NCI-H1092 treated with DMSO at 0.1 percent for 48 hours (cell line): ENCODE measurements around the gene UVRAG.
"Not testable (repeated sequence)": the region's sequence is repeated elsewhere in the genome, so short reads cannot be mapped to it uniquely, and the experiment has no call there.

Source experiments
- DNase-seq: peaks from one replicate; lab custom pipeline; 2025; lab: John Stamatoyannopoulos, UW

The UVRAG gene

DNA sequence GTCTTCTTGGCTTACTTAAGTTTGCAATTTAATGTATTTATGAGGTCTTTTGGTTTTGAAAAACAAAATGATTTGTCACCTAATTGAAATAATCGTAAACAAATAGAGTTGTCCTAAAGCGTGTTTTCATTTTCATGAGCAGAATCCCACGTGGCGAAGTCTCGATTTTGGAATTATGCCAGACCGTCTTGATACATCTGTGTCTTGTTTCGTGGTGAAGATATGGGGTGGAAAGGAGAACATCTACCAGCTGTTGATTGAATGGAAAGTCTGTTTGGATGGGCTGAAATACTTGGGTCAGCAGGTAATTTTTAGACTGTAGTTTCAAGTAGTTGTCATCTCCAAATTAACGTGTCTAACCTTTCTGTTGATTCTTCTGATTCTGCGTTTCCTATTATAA lies 64.7 kb downstream of the UVRAG start:
- DNase-seq, result no peak

- not testable (repeated sequence) for DNase-seq
Observed at GRCh38 chr11:75880343-75880742, 65.3 kb downstream of the UVRAG start.

DNA sequence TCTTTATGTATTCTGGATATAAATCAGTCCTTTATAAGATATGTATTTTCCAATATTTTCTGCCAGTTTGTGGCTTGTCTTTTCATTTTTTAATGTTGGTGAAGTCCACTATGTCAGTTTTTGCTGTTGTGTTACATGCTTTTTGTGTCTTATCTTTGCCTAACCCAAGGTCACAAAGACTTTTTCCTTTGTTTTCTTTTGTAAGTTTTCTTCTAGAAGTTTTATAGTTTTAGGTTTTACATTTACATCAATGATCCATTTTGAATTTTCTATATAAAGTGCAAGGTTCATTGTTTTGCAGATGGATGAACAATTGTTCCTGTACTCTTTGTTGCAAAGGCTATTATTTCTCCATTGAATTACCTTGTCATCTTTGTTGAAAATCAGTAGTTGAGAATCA lies 69.3 kb downstream of the UVRAG start:
- no peak for DNase-seq

DNA sequence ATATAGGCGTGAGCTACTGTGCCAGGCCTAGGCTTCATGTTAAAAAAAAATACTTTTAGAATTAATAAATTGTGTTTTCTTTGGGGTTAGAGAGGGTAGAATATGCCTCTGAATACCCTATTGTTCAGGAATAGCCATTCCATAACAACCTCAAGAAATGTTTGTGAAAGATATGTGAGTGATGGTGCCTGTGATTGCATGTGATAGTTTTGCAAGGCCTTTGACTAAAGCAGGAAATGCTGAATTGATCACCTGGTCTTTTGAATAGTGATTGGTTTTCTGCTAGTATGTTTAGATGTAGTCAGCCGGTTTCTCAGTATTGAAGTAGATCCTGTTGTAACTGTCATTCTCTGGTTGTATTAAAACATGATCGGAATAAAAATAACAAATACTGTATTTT lies 73.4 kb downstream of the UVRAG start:
- no peak for DNase-seq

DNA sequence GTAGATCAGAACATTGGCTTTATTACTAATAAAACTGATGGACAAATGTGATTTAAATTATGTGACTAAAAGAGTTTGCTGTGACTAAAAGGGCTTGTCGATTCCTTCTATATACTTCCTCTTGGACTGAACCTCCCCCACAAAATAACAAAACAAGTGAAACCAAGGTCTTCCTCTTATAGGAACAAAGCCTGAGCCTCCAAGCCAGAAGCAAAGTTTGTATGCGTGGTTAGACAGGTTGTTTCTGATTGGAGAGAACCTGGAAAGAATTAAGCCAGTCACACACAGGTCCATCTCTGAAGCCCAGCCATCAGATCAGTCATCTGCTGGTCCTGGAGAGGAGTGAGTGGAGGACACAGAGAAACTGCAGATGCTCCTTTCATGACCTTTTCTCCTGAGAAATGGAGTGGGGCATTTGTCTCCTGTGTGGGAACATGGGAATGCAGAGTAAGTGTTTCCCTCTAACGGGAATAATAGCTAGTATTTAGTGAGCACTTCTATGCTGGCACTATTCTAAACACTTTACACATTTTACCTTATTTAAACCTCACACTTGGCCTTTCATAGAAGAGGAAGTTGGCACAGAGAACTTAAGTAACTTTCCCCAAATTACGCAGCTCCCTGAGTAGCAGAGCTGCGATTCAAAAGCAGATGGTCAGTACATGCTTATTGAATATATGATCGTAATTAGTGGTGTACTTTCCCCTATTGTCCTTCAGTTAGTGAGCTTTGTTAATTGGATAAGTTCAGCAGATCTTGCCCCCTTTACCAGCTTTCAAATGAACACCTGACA lies 77.1 kb downstream of the UVRAG start:
- DNase-seq, result no peak

DNA sequence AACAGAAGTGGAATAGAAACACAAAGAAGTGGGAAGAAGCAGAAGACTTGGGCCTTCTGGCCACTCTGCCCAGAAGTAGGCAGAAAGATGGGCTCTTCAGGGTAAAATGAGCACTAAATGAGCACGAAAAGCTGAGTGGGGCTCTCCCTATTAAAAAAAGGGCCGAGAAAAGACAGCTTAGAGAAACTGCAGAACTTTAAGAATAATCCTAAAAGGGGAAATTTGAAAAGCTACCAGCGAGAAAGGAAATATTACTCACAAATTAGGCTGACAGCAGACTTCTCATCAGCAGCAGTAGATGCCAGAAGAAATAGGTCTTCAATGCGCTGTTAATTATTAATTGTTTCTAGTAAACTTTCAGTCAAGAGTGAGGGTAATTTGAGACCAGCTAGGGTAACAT lies 78.2 kb downstream of the UVRAG start:
- no peak for DNase-seq

DNA sequence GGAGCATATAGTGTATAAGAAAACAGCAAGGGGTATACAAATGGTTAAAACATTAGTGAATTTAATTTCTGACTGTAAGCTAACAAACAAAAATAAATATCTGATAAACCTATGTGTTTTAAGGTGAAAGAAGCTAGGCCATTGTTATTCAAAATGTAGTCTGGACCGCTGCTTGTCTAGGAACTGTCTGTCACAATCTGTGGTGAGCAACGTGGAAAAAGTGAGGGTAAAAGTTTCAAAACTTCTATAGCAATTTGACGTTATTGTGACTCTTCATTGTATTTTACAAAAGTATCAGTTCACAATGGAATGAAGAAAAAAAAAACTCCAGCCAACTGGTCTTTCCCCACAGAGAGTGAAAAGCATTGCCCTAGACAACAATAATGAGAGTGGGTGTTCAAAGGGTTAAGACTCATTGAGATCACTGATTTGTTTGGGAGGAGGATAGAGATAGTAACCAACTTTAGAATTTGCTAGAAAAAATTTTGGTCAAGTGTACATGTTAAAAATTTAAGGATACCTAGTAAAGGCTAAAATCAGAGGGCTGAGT lies 79.1 kb downstream of the UVRAG start:
- DNase-seq, result no peak

DNA sequence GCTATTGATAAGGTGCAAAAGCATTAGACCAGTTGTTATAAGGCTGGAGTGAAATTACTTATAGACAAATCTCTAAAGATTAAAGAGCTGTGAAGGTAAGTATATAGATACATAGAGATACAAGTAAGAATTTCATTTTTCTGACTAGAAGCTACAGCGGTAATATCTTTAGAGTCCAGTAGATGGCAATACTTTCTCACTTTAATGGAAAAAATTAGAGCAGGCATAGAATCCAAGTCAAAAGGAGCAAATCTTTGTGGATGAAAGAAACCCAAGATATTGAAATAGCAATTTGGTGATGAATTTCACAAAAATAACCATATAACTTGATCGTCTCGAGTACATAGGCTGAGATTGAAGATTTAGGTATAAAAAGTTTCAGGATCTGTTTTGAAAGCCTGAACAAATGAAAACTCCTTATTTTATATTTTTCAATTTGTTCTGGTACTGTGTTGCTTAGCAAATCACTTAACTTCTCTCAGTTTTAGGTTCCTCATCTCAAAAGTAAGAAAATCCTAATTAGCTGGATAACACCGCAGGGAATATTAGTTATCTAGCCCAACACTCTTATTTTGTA lies 81.9 kb downstream of the UVRAG start:
- peak; percentile 69 for DNase-seq

DNA sequence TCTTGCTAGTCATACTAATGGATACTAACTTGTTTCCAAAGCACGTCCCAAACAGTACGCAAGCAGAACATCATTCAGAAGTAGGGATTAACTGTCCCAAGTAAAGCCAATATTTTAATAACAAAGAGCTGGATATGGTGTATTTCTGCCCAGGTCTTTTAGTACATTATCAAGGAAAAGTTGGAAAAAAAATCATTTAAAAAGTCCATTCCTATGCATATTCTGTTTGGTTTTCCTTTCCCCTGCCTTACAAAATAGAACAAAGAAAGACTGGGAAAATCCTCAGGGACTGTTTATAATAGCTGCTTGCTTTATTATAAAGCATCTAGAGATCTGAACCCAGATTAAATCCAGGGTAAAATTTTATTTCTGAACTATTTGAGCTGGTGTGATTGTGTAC lies 83.9 kb downstream of the UVRAG start:
- DNase-seq, result no peak

DNA sequence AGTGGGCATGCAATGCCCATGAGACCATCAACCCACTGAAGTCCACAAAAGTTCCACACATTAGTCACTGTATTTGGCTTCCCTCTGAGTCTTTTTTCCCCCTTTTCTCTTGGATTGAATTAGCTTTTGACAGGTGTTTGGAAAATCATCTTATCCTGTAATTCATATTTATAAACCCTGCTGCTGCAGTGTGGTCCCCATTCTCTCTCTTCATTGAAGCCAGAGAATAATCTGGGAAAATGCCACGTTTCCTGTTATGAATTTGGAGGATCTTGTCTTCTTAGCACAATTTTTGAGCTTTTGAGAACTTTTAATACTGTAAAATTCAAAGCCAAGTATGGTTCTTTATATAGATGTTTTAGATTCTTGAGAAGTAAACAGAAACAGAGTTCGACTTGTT lies 84.8 kb downstream of the UVRAG start:
- DNase-seq, result no peak

DNA sequence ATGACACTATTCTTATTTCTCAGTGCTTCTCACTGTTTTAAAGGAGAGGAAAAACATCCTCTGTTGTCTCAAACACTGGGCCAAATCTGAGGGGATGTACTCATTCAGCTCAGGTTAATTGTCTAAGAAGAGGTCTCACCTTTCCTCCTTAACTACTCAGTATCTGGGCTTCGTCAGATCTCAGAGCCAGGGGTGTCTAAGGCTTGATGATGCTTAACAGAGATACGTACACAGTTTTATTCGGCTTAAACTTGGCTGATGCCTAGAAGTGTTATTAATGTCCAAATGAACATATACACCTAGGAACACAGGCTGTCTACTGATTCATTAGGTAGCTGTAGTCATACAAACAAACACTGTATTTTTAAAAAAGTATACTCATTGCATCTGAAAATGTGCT lies 85.8 kb downstream of the UVRAG start:
- DNase-seq, result no peak

- DNase-seq, result no peak
Observed at GRCh38 chr11:75902631-75903030, 87.6 kb downstream of the UVRAG start.

GRCh38 chr11:75903276-75903675 lies 88.3 kb downstream of the UVRAG start:
- DNase-seq, result no peak

- DNase-seq, result no peak
Observed at GRCh38 chr11:75905434-75905833, 90.4 kb downstream of the UVRAG start.

DNA sequence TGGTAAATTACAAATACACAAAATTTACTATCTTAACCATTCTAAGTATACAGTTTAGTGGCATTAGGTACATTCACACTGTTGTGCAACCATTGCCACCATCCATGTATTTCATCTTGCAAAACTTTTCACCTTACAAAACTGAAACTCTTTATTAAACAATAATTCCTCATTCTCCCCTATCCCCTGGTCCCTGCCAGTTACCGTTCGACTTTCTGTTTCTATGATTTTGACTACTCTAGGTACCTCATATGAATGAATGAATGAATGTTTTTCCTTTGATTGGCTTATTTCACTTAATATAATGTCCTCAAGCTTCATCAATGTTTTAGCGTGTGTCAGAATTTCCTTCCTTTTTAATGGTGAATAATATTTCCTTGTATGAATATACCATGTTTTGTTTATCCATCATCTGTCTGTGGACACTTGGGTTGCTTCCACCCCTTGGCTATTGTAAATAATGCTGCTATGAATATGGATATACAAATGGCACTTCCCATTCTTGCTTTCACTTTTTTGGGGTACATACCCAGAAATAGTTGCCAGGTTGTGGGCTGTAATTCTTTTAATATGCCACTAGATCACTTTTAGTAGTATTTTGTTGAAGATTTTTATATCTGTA lies 93.0 kb downstream of the UVRAG start:
- DNase-seq, result no peak

- DNase-seq, result no peak
Observed at GRCh38 chr11:75910426-75911145, 95.6 kb downstream of the UVRAG start.

- no peak for DNase-seq
Observed at GRCh38 chr11:75911459-75911858, 96.4 kb downstream of the UVRAG start.

GRCh38 chr11:75913984-75914383 lies 99.0 kb downstream of the UVRAG start:
- DNase-seq, result no peak

DNA sequence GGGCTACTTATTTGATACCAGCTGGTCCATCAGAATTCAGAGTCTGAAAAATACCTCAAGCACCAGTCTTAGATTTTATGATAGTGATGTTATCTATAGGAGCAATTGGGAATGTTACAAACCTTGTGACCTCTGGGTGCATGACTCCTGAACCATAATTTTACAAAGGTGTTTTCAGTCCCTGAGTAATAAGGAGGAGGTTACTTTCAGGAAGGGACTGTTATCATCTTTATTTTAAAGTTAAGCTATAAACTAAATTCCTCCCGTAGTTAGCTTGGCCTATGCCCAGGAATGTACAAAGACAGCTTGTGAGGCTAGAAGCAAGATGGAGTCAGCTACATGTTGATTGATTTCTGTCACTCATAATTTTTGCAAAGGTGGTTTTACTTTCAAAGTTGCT lies 101.9 kb downstream of the UVRAG start:
- DNase-seq, result no peak

GRCh38 chr11:75918331-75918730 lies 103.3 kb downstream of the UVRAG start:
- no peak for DNase-seq

- DNase-seq, result no peak
Observed at GRCh38 chr11:75919525-75919924, 104.5 kb downstream of the UVRAG start.

DNA sequence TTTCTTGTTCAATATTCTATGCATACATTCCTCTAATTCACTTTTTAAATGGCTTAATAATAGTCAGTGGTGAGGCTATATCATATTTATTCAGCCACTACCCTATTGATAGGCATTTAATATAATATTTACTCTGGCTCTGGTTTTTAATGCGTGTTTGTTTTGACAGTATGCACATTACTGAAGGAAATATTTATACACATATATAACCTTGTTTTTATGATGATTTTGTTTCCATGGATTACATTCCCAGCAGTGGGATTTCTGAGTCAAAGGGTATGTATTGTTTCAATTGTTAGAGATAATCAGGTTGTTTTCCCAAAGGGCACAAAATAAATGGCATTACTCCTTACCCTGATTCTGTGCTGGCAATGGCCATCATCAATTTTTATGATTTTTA lies 105.8 kb downstream of the UVRAG start:
- no peak for DNase-seq

DNA sequence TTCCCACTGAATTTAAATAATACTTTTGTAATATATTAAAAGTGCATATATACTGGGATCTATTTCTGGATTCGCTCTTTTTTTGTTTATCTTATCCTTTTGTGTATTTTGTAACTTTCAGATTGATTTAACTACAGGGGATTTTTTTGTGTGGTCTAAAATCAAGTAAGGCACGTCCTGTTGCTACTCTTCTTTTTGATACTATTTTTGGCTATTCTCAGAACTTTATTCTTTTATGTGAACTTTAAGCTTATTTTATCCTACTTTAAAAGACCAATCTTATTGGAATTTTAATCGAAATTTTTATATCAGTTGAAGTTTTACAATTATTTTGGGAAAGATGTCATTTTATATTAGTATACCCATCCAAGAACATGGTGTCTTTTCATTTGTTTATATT lies 106.8 kb downstream of the UVRAG start:
- DNase-seq, result no peak
